HG03571 (cell line): ENCODE measurements around the gene VOPP1.

ENCODE experiments used
- ATAC-seq: cut with Tn5 transposase; IDR thresholded peaks from one replicate; pipeline ENCODE4 v1.9.1; 2021; ENCODE audit not compliant: unreplicated experiment

The VOPP1 gene

GRCh38 chr7:55533050-55533728 is 39.1 kb downstream of the VOPP1 start:
- ATAC-seq, result peak; percentile 58

- ATAC-seq, result no peak
These were observed 40.0 kb downstream of the VOPP1 start for GRCh38 chr7:55532150-55532917.

GRCh38 chr7:55531536-55531935 is 40.8 kb downstream of the VOPP1 start:
- ATAC-seq, result no peak

- ATAC-seq, result no peak
These were observed 45.0 kb downstream of the VOPP1 start for GRCh38 chr7:55527307-55527706.

GRCh38 chr7:55526770-55527169 is 45.5 kb downstream of the VOPP1 start:
- no peak for ATAC-seq

- ATAC-seq, result no peak
These were observed 46.0 kb downstream of the VOPP1 start for GRCh38 chr7:55526329-55526728.

- ATAC-seq, result no peak
These were observed 47.6 kb downstream of the VOPP1 start for GRCh38 chr7:55524558-55525310.

GRCh38 chr7:55523366-55523765 is 48.9 kb downstream of the VOPP1 start:
- no peak for ATAC-seq

GRCh38 chr7:55521917-55522902 is 50.1 kb downstream of the VOPP1 start:
- no peak for ATAC-seq

GRCh38 chr7:55521512-55521911 is 50.8 kb downstream of the VOPP1 start:
- no peak for ATAC-seq

- no peak for ATAC-seq
These were observed 51.7 kb downstream of the VOPP1 start for GRCh38 chr7:55520426-55521140.

GRCh38 chr7:55518836-55519235 is 53.5 kb downstream of the VOPP1 start:
- ATAC-seq, result no peak

- no peak for ATAC-seq
These were observed 54.2 kb downstream of the VOPP1 start for GRCh38 chr7:55517936-55518689.

- peak; percentile 71 for ATAC-seq
These were observed 55.1 kb downstream of the VOPP1 start for GRCh38 chr7:55517191-55517633.

GRCh38 chr7:55516409-55516808 is 55.9 kb downstream of the VOPP1 start:
- ATAC-seq, result no peak

GRCh38 chr7:55515569-55516279 is 56.6 kb downstream of the VOPP1 start:
- ATAC-seq, result peak; percentile 35

GRCh38 chr7:55514546-55515265 is 57.6 kb downstream of the VOPP1 start:
- no peak for ATAC-seq

- no peak for ATAC-seq
These were observed 58.4 kb downstream of the VOPP1 start for GRCh38 chr7:55513868-55514267.
